Epithelial cell of proximal tubule (primary cell): ENCODE measurements around the gene SOD2. TPM values are rescaled to one million over a fixed set of nuclear protein-coding genes. Genes with fewer than 3 reads are reported as not detected.
"Not testable (repeated sequence)": the region's sequence is repeated elsewhere in the genome, so short reads cannot be mapped to it uniquely, and the experiment has no call there.

Experiments used
- DNase-seq: peaks from one replicate; pipeline ENCODE4 v3.0.0-alpha.2; 2011; ENCODE audit warnings: low read depth
- H3K4me3 ChIP-seq: 2 replicates; pipeline ENCODE4 v1.5.1; 2011; ENCODE audit warnings: low read depth, mild to moderate bottlenecking, low read length
- CTCF ChIP-seq: conservative IDR thresholded peaks from 2 replicates; pipeline ENCODE4 v1.5.1; 2012; ENCODE audit warnings: low read depth, mild to moderate bottlenecking, low read length
- total RNA-seq: library from RNA; depleted of rRNA; stranded (reverse); fragments of >200 nt; gene quantifications from 2 replicates; pipeline ENCODE4 v1.2.3, GENCODE V29; 2015

SOD2 gene
- total RNA-seq, 1 donor from 2014 or later, result 93.9 TPM

GRCh38 chr6:159693894-159694545, 979 bp upstream of the SOD2 start:
- no peak for TF ChIP-seq CTCF
- peak; percentile 87 for DNase-seq
- peak overlapping the region; percentile 72 for H3K4me3 ChIP-seq

GRCh38 chr6:159692303-159693127, 526 bp downstream of the SOD2 start:
- DNase-seq, result no peak
- no peak for TF ChIP-seq CTCF
- peak overlapping the region; percentile 72 for H3K4me3 ChIP-seq

- no peak for DNase-seq
- no peak for TF ChIP-seq CTCF
- peak overlapping the region; percentile 72 for H3K4me3 ChIP-seq
Observed at GRCh38 chr6:159691963-159692287, 1.1 kb downstream of the SOD2 start.

GRCh38 chr6:159691133-159691962, 1.7 kb downstream of the SOD2 start:
- peak; percentile 63 for TF ChIP-seq CTCF
- peak; percentile 87 for DNase-seq
- H3K4me3 ChIP-seq, result peak overlapping the region; percentile 72

- peak overlapping the region; percentile 72 for H3K4me3 ChIP-seq
- DNase-seq, result not testable (repeated sequence)
Observed at GRCh38 chr6:159690135-159690534, 2.9 kb downstream of the SOD2 start.

GRCh38 chr6:159689001-159689400, 4.0 kb downstream of the SOD2 start:
- peak overlapping the region; percentile 72 for H3K4me3 ChIP-seq
- no peak for TF ChIP-seq CTCF
- no peak for DNase-seq

GRCh38 chr6:159688266-159688905, 4.7 kb downstream of the SOD2 start:
- no peak for DNase-seq
- TF ChIP-seq CTCF, result no peak
- peak overlapping the region; percentile 72 for H3K4me3 ChIP-seq
